Kidney epithelial cell (primary cell): ENCODE measurements around the gene PEAR1. TPM values are rescaled to one million over a fixed set of nuclear protein-coding genes. Genes with fewer than 3 reads are reported as not detected.

ENCODE experiments used
- DNase-seq: peaks from one replicate; pipeline ENCODE4 v3.0.0-alpha.2; 2010; ENCODE audit warnings: low read depth
- H3K27me3 ChIP-seq: 2 replicates; pipeline ENCODE4 v1.6.0; 2011; ENCODE audit warnings: low read length; ENCODE audit not compliant: control insufficient read depth, insufficient read depth
- H3K36me3 ChIP-seq: 2 replicates; pipeline ENCODE4 v1.5.1; 2011; ENCODE audit warnings: low read length; ENCODE audit not compliant: control insufficient read depth, insufficient read depth
- H3K4me3 ChIP-seq: 2 replicates; pipeline ENCODE4 v1.5.1; 2011; ENCODE audit warnings: low read depth, mild to moderate bottlenecking, control low read depth, low read length
- CTCF ChIP-seq: IDR thresholded peaks from 2 replicates; pipeline ENCODE4 v1.5.1; 2011; ENCODE audit warnings: mild to moderate bottlenecking, moderate library complexity, low read length, control low read depth, inconsistent platforms; ENCODE audit not compliant: insufficient read depth, poor library complexity, severe bottlenecking
- total RNA-seq: library from RNA; depleted of rRNA; stranded (reverse); fragments of >200 nt; gene quantifications from 2 replicates; pipeline ENCODE4 v1.2.3, GENCODE V29; 2015

Gene PEAR1
- total RNA-seq, 1 donor from 2014 or later, result 10.3 TPM

- no peak overlapping the region for H3K4me3 ChIP-seq
- no peaks in the 10 kb centered on the region for H3K27me3 ChIP-seq
- peak; percentile 5 for TF ChIP-seq CTCF
- DNase-seq, result no peak
- H3K36me3 ChIP-seq, result peaks cover 3% of the 10 kb centered on the region
These were observed 55.2 kb downstream of the PEAR1 start for GRCh38 chr1:156948708-156949107.

- no peak for DNase-seq
- peaks cover 3% of the 10 kb centered on the region for H3K36me3 ChIP-seq
- H3K27me3 ChIP-seq, result no peaks in the 10 kb centered on the region
- TF ChIP-seq CTCF, result no peak
- H3K4me3 ChIP-seq, result no peak overlapping the region
These were observed 55.6 kb downstream of the PEAR1 start for GRCh38 chr1:156949127-156949526.

- DNase-seq, result no peak
- H3K36me3 ChIP-seq, result peaks cover 3% of the 10 kb centered on the region
- H3K4me3 ChIP-seq, result no peak overlapping the region
- no peaks in the 10 kb centered on the region for H3K27me3 ChIP-seq
- no peak for TF ChIP-seq CTCF
These were observed 57.9 kb downstream of the PEAR1 start for GRCh38 chr1:156951371-156951770.

DNA sequence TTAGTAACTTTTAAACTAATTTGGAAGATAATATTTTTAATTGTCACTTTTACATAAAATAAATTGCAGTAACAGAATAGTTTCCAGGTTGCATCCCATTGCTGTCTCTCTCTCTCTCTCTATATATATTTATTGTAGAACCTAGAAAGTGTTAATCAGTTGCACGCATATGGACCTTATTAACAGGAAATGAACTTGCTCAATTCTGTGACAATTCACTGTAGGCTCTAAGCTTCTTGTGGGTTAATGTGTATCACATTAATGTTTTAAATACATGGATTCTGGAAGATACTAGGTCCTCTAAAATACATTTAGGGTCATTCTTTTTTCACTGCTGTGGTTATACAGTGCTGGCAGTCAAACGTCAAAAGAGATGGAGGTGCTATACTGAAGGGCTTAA is 60.1 kb downstream of the PEAR1 start:
- no peak overlapping the region for H3K4me3 ChIP-seq
- DNase-seq, result no peak
- H3K36me3 ChIP-seq, result peaks cover 3% of the 10 kb centered on the region
- H3K27me3 ChIP-seq, result no peaks in the 10 kb centered on the region
- no peak for TF ChIP-seq CTCF

DNA sequence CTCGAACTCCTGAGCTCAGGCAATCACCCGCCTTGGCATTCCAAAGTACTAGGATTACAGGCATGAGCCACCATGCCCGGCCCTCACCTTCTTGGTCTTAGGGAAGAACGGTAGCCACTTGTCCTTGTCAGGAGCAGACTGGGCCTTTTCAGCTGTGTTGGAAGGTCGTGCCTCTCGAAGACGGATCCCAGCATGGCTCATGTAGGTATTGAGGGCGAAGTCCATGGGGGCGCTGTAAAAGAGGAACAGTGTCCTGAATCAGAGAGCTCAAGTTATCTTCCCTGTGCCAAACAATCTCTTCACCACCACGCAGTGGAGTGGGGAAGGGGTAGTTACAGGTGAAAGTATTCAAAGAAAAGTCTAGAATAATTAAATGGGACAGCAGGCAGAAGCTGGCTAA is 62.8 kb downstream of the PEAR1 start:
- Histone ChIP-seq H3K4me3 (no peak overlapping the region), H3K27me3 (no peaks in the 10 kb centered on the region), H3K36me3 (peaks cover 1% of the 10 kb centered on the region)
- TF ChIP-seq CTCF, result no peak
- DNase-seq, result no peak

GRCh38 chr1:156957634-156958033 is 64.1 kb downstream of the PEAR1 start:
- no peaks in the 10 kb centered on the region for H3K27me3 ChIP-seq
- peak; percentile 19 for DNase-seq
- H3K4me3 ChIP-seq, result no peak overlapping the region
- TF ChIP-seq CTCF, result no peak
- no peaks in the 10 kb centered on the region for H3K36me3 ChIP-seq
